MM.1S (cell line): ENCODE data around the gene ASPSCR1.

Experiments used
- EZH2 ChIP-seq: fragments of 300-600 bp; sonication (generic); optimal IDR thresholded peaks from 2 replicates; pipeline ENCODE3; 2017; ENCODE audit warnings: low read depth, mild to moderate bottlenecking, antibody characterized with exemption, low read length, mixed read lengths
- TF ChIP-seq, protein P1 (sequence below): fragments of 300-600 bp; sonication (generic); IDR thresholded peaks from 2 replicates; pipeline ENCODE4 v1.5.1; 2016; ENCODE audit warnings: antibody characterized with exemption, low read length, mixed read lengths

DNA sequence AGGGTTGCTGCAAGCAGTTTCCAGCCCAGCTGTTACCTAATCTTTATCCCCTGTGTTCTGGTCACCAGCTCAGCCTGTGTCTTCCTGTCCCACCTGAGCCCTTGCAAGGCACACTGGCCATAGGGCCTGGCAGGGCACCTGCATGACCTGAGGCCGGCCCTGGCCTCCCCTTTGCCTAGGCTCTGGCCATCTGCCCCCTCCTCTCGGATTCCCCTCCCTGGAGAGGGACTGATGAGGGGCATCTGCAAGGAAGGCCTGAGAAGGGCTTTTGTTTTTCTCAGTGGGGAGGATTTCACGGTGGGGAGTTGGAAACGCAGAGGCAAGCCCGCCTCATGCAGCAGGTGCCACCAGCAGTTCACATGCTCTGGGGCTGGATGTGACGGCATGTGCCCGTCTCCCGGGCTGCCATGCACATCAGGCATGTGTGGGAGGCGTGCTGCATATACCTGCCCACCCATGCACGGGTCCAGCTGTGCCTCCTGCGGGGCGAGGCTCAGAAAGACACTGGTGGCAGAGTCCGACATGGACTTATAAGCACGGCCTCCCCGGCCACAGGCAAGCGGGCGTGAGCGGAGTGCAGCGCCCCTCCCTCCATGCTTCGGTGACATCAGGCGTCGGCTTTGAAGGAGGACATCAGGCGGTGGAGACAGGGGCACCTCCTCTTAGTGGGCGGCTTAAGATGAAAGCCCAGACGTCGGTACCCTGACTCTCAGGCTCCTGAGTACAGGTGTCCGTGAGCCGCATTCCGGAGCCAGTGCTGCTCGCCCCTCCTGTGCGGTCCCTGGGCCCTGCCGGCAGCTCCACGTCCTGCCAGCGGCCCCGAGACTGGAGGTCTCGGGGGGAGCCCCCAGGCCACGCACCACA is 16.5 kb downstream of the ASPSCR1 start:
- TF ChIP-seq, protein P1, sequence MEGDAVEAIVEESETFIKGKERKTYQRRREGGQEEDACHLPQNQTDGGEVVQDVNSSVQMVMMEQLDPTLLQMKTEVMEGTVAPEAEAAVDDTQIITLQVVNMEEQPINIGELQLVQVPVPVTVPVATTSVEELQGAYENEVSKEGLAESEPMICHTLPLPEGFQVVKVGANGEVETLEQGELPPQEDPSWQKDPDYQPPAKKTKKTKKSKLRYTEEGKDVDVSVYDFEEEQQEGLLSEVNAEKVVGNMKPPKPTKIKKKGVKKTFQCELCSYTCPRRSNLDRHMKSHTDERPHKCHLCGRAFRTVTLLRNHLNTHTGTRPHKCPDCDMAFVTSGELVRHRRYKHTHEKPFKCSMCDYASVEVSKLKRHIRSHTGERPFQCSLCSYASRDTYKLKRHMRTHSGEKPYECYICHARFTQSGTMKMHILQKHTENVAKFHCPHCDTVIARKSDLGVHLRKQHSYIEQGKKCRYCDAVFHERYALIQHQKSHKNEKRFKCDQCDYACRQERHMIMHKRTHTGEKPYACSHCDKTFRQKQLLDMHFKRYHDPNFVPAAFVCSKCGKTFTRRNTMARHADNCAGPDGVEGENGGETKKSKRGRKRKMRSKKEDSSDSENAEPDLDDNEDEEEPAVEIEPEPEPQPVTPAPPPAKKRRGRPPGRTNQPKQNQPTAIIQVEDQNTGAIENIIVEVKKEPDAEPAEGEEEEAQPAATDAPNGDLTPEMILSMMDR, result no peak
- TF ChIP-seq EZH2, result no peak
